GM19438 (cell line): ENCODE results near the gene DUSP9.
"Not testable (repeated sequence)": the region's sequence is repeated elsewhere in the genome, so short reads cannot be mapped to it uniquely, and the experiment has no call there.

Experiments used
- ATAC-seq: cut with Tn5 transposase; IDR thresholded peaks from one replicate; pipeline ENCODE4 v1.9.1; 2021; ENCODE audit warnings: low read depth; ENCODE audit not compliant: unreplicated experiment

Gene DUSP9

DNA sequence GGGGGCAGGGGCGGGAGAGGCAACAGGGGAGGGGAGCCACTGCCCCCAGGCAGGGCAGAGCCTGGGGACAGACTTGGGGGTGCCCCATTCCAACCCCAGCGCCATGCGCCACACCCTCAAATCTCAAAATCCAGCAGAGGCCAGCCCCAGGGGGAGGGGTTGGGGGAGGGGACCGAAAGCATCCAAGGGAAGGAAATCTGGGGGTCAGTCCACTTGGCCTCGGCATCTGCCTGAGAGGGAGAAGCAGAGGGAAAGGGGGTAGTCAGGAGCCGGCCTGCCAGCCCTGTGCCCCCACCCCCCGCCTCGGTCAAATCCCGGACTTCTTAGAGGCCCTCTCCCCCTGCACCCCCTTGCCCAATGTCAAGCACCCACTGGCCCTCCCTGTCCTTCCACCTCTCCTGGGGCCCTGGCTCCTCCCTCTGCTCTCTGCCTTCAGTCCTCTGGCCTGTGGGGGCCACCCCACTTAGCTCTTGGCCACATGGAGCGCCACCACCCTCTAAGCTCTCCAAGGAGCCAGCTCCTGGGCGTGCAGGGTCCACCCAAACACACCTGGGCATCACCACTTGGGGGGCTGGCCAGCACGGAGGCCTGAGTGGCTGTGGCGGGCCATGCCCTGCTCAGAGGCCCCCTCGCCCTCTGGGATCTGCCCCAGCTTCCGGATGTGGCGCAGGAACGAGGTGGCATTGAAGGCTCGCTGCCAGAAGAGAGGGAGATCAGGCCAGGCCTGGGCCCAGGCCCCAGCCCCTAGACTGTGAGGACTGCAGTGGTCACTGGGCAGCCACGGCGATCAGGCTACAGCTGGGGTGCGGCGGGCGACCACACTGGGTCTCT, 23.1 kb downstream of the DUSP9 start:
- no peak for ATAC-seq

DNA sequence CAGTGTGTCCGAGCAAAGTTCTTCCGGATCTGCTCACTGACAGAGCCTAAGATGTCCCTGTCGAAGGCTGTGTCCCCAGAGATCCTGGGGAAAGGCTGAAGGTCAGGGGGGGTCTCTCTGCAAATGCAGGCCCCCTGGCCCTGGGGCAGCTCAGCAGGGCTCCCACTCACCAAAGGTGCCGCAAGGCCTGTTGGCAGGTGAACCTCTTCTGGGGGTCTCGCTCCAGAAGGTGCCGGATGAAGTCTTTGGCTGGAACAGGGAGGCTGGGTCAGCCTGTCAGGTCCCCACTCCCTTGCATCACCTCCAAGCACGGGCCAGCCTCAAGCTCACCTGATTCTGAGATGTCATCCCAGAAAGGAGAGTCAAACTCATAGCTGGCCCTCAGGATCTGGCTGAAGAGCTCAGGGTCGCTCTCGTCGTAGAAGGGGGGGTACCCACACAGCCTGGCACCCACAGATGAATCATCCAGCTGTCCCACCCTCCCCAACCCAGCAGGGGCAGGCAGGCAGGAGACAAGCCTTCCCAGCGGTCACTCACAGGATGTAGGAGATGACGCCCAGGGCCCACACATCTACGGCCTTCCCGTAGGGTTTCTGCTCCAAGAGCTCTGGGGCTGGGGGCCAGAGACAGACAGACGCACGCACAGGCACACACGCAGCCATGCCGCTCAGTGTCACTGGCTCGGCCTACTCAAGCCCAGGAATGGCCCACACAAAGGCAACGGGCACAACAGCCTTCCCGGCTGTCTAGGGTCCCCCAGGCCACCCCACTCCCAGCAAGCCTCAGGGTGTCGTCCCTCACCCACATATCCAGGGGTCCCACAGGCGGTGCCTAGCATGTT, 24.0 kb downstream of the DUSP9 start:
- ATAC-seq: no peak

DNA sequence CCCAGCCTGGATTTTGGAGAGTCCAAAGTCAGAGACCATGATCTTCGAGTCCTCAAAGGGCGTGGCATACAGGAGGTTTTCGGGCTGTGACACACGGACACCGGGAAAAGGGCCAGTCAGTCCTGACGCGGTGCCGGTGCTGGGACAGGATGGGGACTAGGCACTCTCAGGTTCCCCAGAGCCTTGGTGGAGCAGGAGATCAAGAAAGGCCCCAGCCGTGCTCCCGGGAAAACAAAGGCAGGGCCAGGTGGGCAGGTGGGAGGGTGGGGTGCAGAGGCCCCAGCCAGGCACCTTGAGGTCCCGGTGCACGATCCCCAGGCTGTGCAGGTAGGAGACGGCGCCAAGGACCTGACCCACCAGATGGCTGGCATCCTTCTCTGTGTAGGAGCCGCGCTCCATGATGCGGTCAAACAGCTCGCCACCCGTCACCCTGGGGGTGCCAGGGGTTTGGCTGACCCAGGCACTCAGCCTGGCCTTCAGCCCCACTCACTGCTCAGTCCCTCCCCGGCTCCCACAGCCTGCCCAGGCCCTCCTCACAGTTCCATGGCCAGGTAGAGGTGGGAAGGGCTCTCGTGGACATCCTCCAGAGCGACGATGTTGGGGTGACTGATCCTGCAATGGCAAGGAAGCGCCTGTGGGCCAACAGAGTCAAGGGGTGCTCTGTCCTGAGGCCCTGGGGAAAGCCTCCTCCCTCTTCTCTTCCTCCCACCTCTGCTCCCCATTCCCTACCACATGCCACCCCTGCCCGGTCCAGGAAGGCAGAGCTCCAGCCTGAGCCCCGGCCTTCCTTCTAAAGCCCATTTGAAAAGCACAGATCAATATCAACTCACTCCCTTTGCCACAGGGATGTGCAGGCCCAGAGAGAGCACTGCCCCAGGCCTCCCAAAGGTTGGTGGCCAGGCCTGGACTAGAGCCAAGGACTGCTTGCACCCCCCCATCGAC, 24.9 kb downstream of the DUSP9 start:
- ATAC-seq: no peak

DNA sequence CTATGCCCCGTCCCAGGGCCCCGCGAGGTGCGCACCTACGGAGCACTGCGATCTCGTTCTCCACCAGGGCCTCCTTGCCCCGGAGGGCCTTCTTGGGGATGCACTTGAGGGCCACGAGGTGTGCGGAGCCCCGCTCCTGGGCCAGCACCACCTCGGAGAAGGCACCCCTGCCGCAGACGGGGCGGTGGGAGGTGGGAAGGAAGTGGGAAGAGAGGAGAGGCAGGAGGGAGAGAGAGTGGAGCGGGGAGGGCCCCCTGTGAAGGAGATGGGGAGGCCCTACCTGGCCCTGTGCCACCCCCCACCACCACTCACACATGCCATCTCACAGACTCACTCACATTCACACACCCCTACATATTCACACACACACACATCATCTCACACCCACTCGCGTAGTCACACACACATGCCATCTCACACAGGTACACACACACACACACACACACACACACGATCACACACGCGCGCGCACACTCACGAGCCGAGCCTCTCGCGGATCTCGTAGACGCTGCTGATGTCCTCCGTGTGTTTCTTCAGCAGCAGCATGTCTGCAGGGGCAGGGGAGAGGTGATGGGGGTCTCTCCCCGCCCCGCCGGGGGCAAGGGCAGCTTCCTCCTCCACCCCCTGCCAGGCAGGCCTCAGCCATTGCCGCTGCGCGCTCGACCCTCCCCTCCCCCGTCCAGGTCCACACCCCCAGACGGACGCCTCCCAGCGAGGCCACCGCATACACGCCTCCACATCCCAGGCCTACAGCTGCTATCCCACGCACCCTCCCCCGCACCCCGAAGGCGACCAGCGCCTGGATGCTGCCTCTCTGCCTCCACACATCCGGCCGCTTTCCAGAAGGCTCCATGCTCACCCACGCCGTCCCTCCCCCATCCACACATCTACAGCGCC, 25.8 kb downstream of the DUSP9 start:
- no peak for ATAC-seq

DNA sequence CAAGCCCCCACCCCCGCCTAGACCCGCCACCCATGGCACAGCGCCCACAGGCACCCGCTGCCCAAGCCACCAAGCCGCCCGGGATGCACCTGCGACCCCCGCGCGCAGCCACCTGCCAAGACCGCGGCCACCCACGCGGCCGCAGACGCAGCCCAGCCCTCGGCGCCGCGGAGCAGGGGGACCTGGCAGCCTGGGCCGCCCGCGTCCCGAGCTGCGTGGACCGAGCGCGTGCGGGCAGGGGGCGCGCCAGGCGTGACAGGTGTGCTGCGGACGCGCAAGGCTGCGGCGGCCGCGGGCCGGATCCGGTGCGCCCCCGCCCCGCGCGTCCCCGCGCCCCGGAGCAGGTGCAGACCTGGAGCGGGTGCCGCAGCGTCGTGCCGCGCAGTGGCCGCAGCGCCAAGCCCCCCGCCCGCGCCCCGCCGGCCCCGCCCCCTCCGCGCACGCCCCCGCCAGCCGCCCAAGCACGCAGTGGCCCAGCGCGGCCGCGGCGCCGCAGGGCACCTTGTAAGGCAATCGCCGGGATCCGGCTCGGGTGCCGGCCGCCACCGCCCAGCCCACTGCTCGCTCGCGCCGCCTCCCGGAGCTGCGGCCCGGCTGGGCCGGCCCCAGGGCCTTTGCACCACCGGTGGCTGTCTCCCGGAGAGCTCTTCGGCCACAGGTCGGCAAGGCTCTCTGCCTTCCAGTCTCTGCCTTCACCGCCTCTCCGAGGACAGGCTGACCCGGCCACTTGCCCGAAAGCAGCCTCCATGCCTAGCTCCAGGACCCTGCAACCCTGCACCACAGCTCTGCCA, 26.6 kb downstream of the DUSP9 start, which contains the start of gene PNCK:
Gene PNCK (minus strand): TSS at position 386 of the 791 bp plus-strand sequence. CDS start 737 bp downstream, outside the sequence.
- ATAC-seq: no peak

DNA sequence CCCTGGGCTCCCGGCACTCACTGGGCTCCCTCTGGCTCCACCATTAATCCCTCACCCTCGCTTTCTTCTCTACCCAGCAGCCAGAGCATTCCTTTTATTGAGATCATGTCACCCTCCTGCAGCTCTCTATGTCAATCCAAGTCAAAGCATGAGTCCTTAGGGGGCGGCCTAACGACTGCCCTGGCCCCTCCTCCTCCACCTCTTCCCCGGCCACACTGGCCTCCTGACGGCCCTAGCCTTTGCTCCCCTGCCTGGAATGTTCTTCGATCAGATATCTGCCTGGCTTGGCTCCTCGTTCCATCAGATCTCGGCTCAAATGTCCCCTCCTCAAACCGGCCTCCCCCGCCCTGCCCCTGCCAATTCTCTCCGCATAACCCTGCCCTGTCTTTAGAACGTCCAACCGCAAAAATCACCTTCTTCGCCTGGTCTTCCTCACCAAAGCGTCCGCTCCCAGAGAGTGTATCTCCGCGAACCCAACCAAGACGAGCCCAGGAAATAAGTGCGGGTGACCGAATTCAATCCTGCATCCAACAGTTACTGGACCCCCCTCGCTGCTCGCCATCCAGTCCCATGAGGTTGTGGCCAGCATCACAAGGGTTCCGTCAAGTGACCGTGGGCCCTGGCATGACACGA, 27.3 kb downstream of the DUSP9 start:
- ATAC-seq: no peak

DNA sequence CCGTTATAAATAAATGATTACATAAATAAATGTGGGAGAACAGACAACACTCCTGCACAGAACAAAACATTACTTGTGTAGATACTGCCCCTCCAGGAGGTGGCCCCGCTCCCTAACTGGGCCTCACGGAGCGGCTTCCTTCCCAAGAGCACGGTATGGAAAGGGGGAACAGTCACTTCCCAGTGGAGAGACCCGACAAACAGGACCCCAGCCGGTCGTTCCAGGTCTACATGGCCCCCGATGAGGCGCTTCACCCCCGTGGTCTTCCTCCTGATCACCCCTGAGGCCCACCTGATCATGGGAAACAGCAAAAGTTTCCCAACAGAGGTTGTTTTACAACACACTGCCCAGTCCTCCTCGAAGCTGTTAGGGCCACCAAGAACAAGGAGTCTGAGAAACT, 34.2 kb downstream of the DUSP9 start:
- no peak for ATAC-seq

DNA sequence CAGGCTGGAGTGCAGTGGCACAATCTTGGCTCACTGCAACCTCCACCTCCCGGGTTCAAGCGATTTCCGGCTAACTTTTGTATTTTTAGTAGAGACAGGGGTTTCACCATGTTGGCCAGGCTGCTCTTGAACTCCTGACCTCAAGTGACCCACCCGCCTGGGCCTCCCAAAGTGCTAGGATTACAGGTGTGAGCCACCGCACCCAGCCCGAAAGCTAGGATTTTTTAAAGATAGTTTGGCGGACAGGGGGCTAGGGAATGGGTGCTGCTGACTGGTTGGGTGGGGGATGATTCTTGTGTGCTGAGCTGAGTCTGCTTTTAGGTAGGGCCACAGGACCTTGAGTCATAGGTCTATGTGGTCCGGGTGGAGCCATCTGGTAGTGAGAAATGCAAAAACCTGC, 36.5 kb downstream of the DUSP9 start:
- not testable (repeated sequence) for ATAC-seq

DNA sequence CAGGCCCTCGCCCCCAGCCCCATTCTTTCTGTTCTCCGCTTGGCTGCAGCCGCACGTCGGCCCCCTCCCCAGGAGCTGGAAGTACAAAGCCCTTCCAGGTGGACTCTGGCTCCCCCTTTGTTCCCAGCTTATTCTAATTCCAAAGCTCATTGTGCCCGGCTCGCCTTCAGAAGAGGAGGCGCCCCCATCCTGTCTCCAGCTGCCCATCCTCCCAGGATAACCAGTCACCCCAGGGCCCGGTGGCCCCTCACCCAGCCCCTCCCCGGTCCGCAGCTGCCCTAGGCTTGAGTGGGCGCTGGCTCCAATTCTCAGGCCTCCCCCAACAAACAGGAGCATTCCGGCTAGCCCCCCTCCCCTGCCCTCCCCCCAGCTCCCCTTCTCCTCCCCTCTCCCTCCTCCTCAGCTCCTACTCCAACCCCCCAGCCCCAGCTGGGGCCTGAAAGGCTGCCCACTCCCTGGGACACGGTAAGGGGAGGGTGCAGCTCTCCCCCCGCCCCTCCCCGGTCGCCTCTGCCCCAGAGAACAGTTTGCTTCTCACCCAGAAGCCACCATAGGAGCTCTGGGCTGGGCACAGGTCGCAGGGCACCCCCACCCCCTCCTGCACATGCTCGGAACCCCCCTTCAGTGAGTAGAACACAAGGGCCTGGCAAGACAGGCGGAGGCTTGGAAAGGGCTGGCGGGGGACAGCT, 37.6 kb downstream of the DUSP9 start:
- no peak for ATAC-seq

DNA sequence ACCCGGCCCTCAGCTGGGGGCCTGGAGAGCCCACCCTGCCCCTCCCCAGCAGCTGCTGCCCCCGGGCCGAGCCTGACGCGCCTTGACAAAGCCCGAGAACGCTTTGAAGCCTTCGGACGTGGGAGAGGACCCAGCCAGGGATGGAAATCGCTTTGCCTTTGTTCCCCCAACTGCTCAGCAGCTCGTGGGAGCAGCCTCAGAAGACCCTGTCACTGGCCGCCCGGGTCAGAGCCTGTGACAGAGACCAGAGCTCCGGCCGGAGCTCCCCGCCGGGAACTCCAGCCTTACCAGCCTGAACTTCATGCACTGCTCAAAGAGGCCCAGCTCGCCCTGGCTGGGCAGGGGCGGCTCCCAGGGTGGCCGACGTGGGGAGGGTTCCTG, 38.1 kb downstream of the DUSP9 start:
- no peak for ATAC-seq

DNA sequence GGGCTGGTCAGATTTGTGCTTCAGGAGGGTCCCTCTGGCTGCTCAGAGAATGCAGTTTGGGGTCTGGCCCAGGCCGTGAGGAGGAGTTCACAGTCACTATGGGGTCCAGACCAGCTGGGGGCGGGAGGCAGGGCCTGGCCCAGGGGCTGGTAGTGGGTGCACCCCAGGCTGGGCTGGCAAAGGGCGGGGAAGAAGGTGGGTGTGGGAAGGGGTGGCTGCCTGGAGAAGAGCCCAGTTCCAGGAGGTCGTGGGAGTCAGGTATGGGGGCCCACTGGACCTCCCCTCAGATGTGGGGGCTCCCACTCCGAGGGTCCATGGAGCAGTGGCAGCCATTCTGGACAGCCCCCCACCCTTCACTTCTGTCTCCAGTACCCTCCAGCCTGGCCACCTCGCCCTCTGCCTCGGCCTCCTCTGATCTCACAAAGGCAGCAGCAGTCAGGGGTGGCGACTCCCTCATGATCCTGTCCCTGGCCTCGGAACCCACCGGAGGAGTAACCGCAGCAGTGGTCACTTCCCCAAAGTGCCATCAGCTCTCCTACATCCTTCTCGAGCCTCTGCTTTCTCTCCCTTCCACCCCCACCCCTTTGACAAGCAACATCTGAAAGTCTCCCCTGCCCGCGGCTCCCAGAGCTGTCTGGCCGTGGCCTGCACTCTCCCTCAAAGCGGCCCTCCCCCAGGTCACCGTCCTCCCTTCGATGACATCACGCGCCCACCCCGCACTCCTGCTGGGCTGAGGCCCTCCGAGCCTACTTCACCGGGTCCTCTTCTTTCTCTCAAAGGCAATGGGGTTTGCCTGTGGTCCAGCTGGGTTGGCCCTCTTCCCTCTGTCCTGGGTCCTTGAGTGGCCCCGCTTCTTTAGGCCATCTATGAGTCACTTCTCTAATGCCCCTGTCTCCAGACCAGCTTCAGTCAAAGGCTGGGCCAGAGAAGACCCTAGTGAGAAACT, 39.0 kb downstream of the DUSP9 start:
- no peak for ATAC-seq

DNA sequence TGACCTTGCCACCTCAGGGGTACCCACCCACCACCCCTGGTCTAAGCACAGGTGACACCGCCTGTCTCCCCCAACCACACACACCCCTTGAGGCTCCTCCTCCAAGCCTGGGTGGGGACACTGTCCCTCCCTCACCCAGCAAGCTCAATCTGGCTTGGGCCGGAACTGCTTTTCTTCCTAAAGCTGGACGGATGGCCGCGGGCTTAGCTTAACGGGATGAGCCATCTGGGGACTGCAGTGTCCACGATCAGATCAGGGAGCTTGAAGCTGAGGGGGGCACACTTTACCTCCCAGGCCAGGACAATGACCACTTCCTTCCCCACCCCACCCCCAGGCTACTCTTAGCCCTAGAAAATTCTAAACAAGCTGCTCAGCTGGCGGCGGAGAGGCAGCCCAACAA, 39.7 kb downstream of the DUSP9 start:
- ATAC-seq: no peak

DNA sequence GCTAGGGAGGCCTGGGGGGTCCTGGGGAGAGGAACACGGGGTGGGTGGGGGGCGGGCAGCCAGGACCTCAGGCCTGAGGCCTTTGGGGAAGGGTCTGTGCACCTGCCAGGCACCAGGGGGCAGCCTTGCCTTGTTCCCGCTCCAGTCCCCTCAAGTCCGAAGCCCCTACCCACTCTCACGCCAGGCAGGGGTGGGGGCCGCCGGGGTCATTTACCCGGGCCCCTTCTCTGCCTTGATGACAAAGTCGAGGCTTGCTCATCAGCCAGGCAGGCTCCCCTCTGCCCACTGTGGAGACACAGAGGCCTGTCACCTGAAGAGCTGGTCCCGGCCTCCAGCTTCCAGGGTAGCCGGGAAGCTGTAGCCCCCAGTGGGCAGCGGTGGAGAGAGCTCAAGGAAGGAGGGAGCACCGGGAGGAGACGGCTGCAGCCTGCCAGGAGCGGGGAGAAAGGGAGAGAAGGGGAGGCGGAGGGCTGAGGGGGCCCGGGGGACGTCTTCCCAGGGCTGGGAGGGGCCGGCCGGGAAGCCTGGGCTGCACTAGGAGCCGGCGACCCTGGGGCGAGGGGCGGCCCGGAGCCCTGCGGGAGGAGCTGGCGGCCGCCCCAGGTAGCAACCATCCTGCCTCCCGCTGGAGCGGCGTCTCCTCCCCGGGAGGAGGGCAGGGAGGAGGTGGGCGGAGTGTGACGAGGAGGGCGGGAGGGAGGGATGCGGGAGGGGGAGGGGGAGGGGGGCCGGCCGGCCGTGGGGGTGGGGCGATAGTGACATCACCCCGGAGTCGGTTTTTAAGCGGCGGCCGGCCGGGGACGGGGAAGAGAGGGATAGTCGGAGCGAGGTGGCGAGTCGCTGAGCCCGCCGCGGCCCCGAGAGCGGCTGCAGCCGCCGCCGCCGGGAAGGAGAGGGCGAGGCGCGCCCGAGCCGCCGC, 40.4 kb downstream of the DUSP9 start, which contains the start of gene SLC6A8:
Gene SLC6A8 (plus strand): TSS at position 806 of the 919 bp plus-strand sequence. CDS start 649 bp downstream, outside the sequence.
- no peak for ATAC-seq

DNA sequence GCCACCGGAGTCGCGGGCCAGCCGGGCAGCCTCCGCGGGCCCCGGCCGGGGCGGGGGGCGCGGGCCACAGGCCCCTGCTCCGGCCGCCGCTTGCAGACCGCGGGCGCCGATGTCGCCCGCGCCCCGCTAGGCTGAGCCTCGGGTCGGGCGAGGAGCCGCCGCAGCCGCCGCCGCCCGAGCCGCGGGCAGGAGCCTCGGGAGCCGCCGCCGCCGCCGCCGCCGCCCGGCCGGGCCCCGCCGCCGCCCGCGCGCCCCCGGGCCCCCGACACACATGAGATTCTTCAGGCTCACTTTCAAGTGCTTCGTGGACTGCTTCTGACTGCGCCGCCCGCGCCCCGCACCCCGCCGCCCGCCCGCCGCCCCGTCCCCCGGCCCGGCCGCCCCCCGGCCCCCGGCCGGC, 41.1 kb downstream of the DUSP9 start:
- no peak for ATAC-seq

DNA sequence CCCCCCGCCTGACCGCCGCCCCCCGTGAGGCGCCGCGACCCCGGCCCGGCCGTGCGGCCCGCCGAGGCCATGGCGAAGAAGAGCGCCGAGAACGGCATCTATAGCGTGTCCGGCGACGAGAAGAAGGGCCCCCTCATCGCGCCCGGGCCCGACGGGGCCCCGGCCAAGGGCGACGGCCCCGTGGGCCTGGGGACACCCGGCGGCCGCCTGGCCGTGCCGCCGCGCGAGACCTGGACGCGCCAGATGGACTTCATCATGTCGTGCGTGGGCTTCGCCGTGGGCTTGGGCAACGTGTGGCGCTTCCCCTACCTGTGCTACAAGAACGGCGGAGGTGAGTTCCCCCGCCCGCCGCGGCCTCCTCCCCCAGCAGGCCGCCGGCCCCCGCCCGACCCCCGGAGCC, 41.5 kb downstream of the DUSP9 start:
- no peak for ATAC-seq
